HPDE6-E6E7 (cell line): ENCODE results near the gene FAIM.
"Not testable (repeated sequence)": the region's sequence is repeated elsewhere in the genome, so short reads cannot be mapped to it uniquely, and the experiment has no call there.

Experiments used
- DNase-seq: peaks from one replicate; pipeline ENCODE4 v3.0.0; 2011; ENCODE audit warnings: missing footprints; ENCODE audit errors: extremely low spot score

FAIM gene

DNA sequence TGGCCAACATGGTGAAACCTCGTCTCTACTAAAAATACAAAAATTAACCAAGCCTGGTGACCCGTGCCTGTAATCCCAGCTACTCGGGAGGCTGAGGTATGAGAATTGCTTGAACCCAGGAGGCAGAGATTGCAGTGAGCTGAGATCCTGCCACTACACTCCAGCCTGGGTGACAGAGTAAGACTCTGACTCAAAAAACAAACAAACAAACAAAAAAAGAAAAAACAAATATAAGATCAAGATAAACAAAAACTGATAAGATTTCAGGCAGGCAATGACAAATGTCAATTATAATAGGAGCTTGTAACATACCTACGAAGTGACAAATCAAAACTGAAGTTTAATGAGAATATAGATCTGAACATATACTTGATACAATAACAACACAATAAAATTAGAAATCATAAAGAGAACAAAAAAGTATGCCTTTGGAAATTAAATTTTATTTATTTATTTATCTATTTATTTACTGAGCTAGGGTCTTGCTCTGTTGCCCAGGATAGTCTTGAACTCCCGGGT is 70.4 kb downstream of the FAIM start:
- no peak for DNase-seq

DNA sequence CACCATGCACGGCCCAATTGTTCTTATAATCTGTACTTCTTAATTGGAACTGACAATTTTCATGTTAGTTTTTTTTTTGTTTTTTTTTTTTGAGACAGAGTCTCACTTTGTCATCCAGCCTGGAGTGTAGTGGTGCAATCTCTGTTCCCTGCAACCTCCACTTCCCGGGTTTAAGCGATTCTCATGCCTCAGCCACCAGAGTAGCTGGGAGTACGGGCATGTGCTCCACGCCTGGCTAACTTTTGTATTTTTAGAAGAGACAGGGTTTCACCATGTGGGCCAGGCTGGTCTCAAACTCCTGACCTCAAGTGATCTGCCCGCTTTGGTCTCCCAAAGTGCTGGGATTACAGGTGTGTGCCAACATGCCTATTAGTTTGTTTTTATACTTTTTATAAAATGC is 72.4 kb downstream of the FAIM start:
- not testable (repeated sequence) for DNase-seq

DNA sequence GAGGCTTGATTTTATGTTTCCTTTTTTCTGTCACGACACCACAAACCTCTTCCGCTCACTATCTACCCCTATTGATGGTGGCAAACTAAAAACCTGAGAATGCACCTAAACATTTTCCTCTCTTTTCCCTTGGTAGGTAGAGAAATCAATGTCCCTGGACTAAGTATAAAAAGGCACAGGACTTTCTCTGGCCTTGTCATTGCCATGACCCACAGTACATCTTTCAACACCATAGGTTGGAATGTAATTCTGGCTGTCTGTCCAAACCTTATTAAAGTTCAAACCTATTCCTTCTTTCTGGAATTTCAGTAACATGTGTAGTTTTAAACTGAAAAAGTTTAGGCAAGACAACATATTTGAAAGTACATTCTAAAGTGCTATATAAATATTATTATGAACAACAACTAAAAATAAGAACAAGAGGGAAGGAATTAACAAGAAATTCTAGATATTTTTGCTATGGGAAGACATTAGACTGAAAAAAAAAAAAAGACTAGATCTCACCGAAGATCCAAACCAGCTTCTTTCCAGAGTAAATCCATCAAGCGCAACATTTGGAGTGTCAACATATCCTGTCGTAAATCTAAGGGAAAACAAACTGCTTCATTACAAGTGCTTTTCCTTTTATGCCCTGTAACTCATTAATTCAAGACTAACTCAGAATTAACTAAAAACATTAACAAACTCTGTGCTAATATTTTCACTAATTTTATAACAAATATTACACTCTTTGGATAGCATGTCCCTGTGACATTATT is 73.1 kb downstream of the FAIM start:
- DNase-seq: no peak

DNA sequence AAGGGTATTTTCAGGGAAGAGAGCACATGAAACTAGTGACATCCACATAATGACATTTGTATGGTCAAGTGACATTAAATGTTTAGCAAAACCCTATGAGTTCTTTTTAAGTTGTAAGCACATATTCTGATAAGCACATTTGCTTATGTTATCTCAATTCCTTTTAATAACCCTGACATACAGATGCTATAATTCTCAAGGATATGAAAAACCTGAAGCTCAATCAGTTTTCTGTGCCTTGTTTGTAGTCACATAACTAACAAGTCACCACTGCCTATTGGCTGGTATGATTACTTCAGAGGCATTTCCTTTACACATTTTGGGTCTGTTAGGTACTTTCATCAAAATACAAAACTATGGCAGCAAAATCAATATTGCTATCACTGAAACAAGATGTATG is 74.1 kb downstream of the FAIM start:
- no peak for DNase-seq
